Mononuclear cell (primary cell): ENCODE data around the gene CDC42SE2. TPM values are rescaled to one million over a fixed set of nuclear protein-coding genes. Genes with fewer than 3 reads are reported as not detected.

Source experiments
- H3K27me3 ChIP-seq: 2 replicates; pipeline ENCODE4 v1.6.0; 2011; ENCODE audit warnings: low read length, control low read depth; ENCODE audit not compliant: insufficient read depth
- H3K4me1 ChIP-seq: 2 replicates; pipeline ENCODE4 v1.5.1; 2011; ENCODE audit warnings: mild to moderate bottlenecking, low read length, control low read depth; ENCODE audit not compliant: insufficient read depth
- H3K4me3 ChIP-seq: 2 replicates; pipeline ENCODE4 v1.5.1; 2011; ENCODE audit warnings: mild to moderate bottlenecking, low read length, moderate library complexity
- H3K9me3 ChIP-seq: 2 replicates; pipeline ENCODE4 v1.5.1; 2011; ENCODE audit warnings: low read depth, mild to moderate bottlenecking, control low read depth, low read length
- total RNA-seq: library from RNA; depleted of rRNA; stranded (reverse); fragments of >200 nt; gene quantifications from one replicate; pipeline ENCODE4 v1.2.3, GENCODE V29; 2012

Gene CDC42SE2
- total RNA-seq, 1 donor: 463 TPM

GRCh38 chr5:131417240-131417869, 153.5 kb downstream of the CDC42SE2 start:
- Histone ChIP-seq H3K27me3 (no peaks in the 10 kb centered on the region), H3K4me1 (peaks cover 12% of the 10 kb centered on the region), H3K4me3 (no peak overlapping the region)

GRCh38 chr5:131418846-131419245, 155.0 kb downstream of the CDC42SE2 start:
- H3K4me1 ChIP-seq: peaks cover 10% of the 10 kb centered on the region
- H3K27me3 ChIP-seq: no peaks in the 10 kb centered on the region
- H3K4me3 ChIP-seq: no peak overlapping the region
- H3K9me3 ChIP-seq: no peaks in the 10 kb centered on the region

More at GRCh38 chr5:131417240-131417869, 153.5 kb downstream of the CDC42SE2 start:
- no peaks in the 10 kb centered on the region for H3K9me3 ChIP-seq

- H3K9me3 ChIP-seq: no peaks in the 10 kb centered on the region
- H3K4me1 ChIP-seq: peaks cover 3% of the 10 kb centered on the region
- H3K27me3 ChIP-seq: no peaks in the 10 kb centered on the region
- no peak overlapping the region for H3K4me3 ChIP-seq
These were observed 156.0 kb downstream of the CDC42SE2 start for GRCh38 chr5:131419877-131420276.

GRCh38 chr5:131423056-131423455, 159.2 kb downstream of the CDC42SE2 start:
- H3K9me3 ChIP-seq: no peaks in the 10 kb centered on the region
- no peak overlapping the region for H3K4me3 ChIP-seq
- no peaks in the 10 kb centered on the region for H3K4me1 ChIP-seq
- no peaks in the 10 kb centered on the region for H3K27me3 ChIP-seq

GRCh38 chr5:131426011-131426410, 162.2 kb downstream of the CDC42SE2 start:
- H3K4me1 ChIP-seq: no peaks in the 10 kb centered on the region
- H3K9me3 ChIP-seq: no peaks in the 10 kb centered on the region
- H3K4me3 ChIP-seq: no peak overlapping the region
- no peaks in the 10 kb centered on the region for H3K27me3 ChIP-seq

DNA sequence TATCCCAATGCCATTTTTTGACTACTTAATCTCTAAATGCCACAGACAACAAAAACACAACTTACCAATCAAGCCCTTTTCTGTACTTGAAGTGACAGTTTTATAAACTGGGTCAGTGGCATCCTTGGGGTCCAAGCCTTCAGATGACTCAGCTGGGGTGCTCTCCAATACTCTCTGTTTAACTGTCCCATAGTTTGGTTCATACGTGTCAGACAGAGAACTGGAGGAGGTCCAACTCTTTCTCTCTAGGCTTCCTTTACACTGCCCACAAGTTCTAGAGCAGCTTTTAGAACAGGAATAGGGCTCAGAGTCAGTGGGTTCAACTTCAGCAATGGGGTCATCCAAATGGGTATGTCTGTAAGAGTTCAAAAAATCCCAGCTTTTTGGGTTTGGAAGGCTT, 166.9 kb downstream of the CDC42SE2 start:
- H3K4me3 ChIP-seq: no peak overlapping the region

GRCh38 chr5:131431794-131432193, 167.9 kb downstream of the CDC42SE2 start:
- H3K4me3 ChIP-seq: no peak overlapping the region
- H3K27me3 ChIP-seq: no peaks in the 10 kb centered on the region
- no peaks in the 10 kb centered on the region for H3K4me1 ChIP-seq
- H3K9me3 ChIP-seq: no peaks in the 10 kb centered on the region

More for the DNA sequence above, 166.9 kb downstream of the CDC42SE2 start:
- Histone ChIP-seq H3K9me3 (no peaks in the 10 kb centered on the region), H3K27me3 (no peaks in the 10 kb centered on the region), H3K4me1 (no peaks in the 10 kb centered on the region)

DNA sequence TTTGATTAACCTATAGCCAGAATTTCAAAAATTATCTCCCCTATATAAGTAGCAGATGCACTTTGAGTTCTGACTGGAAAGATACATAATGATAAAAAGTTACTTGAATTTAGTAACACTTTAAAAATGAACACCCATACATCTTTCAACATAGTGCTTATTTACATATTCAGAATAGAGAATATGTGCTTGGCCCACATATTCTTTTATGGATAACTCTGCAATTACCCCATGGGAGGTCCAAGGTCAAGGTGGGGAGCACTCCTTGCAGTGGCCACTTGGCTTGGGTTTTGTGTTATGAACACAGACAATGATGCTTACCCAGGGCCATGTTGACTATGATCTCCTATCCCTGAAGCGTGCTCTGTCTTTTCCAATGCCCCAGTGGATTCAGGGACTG, 169.3 kb downstream of the CDC42SE2 start:
- H3K27me3 ChIP-seq: no peaks in the 10 kb centered on the region
- H3K4me1 ChIP-seq: no peaks in the 10 kb centered on the region
- no peak overlapping the region for H3K4me3 ChIP-seq
- no peaks in the 10 kb centered on the region for H3K9me3 ChIP-seq

- no peaks in the 10 kb centered on the region for H3K9me3 ChIP-seq
- no peaks in the 10 kb centered on the region for H3K4me1 ChIP-seq
- H3K27me3 ChIP-seq: no peaks in the 10 kb centered on the region
- H3K4me3 ChIP-seq: no peak overlapping the region
These were observed 172.2 kb downstream of the CDC42SE2 start for GRCh38 chr5:131436081-131436480.

GRCh38 chr5:131441184-131441583, 177.3 kb downstream of the CDC42SE2 start:
- no peaks in the 10 kb centered on the region for H3K9me3 ChIP-seq
- H3K27me3 ChIP-seq: no peaks in the 10 kb centered on the region
- H3K4me3 ChIP-seq: no peak overlapping the region
- H3K4me1 ChIP-seq: no peaks in the 10 kb centered on the region

Other genes starting within 250 kb of the CDC42SE2 start
- 201 TPM for gene HINT1, start 98.8 kb upstream of the CDC42SE2 start, total RNA-seq
- 6.7 TPM for gene LYRM7, start 93.1 kb upstream of the CDC42SE2 start, total RNA-seq